ENCODE data around the gene STOML2.

The STOML2 gene

DNA sequence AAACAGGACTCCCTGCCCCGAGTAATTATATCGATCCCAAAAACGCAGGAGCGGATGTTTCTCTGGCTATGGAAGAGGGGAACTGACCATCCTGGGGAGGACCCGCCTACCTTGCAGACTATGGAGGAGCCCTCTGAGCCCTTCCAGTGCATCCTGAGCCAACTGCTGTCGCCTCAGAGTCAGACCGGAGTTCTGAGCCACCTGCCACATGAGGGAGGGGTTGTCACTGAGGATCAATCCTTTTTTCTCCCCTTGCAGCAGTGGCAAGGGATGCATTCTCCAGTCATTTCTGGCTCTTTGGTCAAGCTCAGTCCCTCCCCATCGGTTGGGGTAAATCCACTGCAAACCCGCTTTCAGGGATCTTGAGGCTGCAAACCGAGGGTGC is 23.9 kb downstream of the STOML2 start:
- Histone ChIP-seq H2AFZ (ENCODE audit: low read depth, low read length, severe bottlenecking) (peak overlapping the region; percentile 94), H4K20me1 (ENCODE audit: low read depth, low read length) (no peaks in the 10 kb centered on the region), H3K9ac (ENCODE audit: low read length) (peak overlapping the region; percentile 80), H3K4me3 (ENCODE audit: insufficient read depth, low read length, poor library complexity, severe bottlenecking) (peak overlapping the region; percentile 78), H3K27me3 (ENCODE audit: low read length) (no peaks in the 10 kb centered on the region), H3K9me3 (ENCODE audit: insufficient read depth, low read length) (no peaks in the 10 kb centered on the region), H3K27ac (ENCODE audit: low read depth, low read length) (peak overlapping the region; percentile 81), H3K4me2 (ENCODE audit: low read depth, low read length, poor library complexity, severe bottlenecking) (peak overlapping the region; percentile 91), H3K9me2 (replicated peaks; ENCODE audit: insufficient read depth, low read length) (no peaks in the 10 kb centered on the region), H3K36me3 (ENCODE audit: low read length) (no peaks in the 10 kb centered on the region), H3F3A (ENCODE audit: insufficient read depth) (0 out of 2 replicates have a peak, but pooled peaks cover 6% of the 10 kb centered on the region), H3K79me2 (ENCODE audit: insufficient read depth, low read length) (peaks cover 23% of the 10 kb centered on the region)
- TF ChIP-seq EZH2phosphoT487 (conservative IDR thresholded peaks at IDR 0.05; ENCODE audit: low read length), result no peak
- TF ChIP-seq, protein P1, sequence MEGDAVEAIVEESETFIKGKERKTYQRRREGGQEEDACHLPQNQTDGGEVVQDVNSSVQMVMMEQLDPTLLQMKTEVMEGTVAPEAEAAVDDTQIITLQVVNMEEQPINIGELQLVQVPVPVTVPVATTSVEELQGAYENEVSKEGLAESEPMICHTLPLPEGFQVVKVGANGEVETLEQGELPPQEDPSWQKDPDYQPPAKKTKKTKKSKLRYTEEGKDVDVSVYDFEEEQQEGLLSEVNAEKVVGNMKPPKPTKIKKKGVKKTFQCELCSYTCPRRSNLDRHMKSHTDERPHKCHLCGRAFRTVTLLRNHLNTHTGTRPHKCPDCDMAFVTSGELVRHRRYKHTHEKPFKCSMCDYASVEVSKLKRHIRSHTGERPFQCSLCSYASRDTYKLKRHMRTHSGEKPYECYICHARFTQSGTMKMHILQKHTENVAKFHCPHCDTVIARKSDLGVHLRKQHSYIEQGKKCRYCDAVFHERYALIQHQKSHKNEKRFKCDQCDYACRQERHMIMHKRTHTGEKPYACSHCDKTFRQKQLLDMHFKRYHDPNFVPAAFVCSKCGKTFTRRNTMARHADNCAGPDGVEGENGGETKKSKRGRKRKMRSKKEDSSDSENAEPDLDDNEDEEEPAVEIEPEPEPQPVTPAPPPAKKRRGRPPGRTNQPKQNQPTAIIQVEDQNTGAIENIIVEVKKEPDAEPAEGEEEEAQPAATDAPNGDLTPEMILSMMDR (IDR thresholded peaks at IDR 0.05; ENCODE audit: insufficient read depth, low read length, poor library complexity, severe bottlenecking), result no peak

DNA sequence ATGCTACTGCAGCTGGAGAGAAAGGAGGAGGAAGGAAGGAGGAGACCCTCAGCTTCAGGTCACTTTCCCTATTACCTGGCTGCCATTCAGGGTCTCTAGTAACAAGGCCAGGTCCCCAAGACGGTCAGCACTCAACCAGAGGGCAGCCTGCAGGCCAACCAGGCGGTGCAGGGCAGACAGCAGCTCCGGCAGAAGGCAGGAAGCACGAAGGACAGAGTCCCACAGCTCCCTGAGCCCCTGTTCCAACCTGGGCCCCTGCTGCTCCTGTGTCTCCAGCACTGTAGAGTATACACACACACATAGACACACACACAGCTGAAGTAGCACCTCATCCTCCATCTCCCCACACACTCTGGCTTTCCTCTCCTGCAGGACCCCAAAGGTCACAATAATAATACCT is 24.9 kb downstream of the STOML2 start:
- Histone ChIP-seq H3K27ac (ENCODE audit: low read depth, low read length) (peak overlapping the region; percentile 81; the same call in 1 of the 2 replicates), H3K79me2 (ENCODE audit: insufficient read depth, low read length) (peaks cover 23% of the 10 kb centered on the region), H3K36me3 (ENCODE audit: low read length) (no peaks in the 10 kb centered on the region), H3K4me2 (ENCODE audit: low read depth, low read length, poor library complexity, severe bottlenecking) (peak overlapping the region; percentile 91), H3K9me3 (ENCODE audit: insufficient read depth, low read length) (no peaks in the 10 kb centered on the region), H3K4me3 (ENCODE audit: insufficient read depth, low read length, poor library complexity, severe bottlenecking) (peak overlapping the region; percentile 78), H3F3A (ENCODE audit: insufficient read depth) (peaks cover 14% of the 10 kb centered on the region), H4K20me1 (ENCODE audit: low read depth, low read length) (no peaks in the 10 kb centered on the region), H3K27me3 (ENCODE audit: low read length) (no peaks in the 10 kb centered on the region), H3K9me2 (replicated peaks; ENCODE audit: insufficient read depth, low read length) (no peaks in the 10 kb centered on the region), H3K9ac (ENCODE audit: low read length) (peak overlapping the region; percentile 80), H2AFZ (ENCODE audit: low read depth, low read length, severe bottlenecking) (no peak overlapping the region)
- TF ChIP-seq, protein P1 (IDR thresholded peaks at IDR 0.05; ENCODE audit: insufficient read depth, low read length, poor library complexity, severe bottlenecking), result no peak
- TF ChIP-seq EZH2phosphoT487 (conservative IDR thresholded peaks at IDR 0.05; ENCODE audit: low read length), result no peak

DNA sequence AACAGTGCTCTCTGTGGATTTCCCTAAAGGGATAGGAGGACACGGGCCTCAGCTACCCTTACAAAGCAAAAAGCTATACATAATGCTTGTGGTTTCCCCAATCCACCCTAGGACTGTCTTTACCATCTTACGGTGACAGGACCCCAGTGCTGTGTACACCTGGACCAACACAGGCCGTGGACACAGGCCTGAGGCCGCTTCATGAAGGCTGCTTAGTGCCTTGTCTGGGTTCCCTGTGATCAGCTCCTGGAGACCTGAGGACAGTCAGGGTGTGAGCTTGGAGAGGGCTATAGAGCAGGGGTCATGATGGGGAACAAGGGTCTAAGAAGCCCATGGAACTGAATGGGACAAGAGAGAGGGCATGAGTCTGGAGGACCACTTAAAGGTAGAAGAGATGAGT is 26.1 kb downstream of the STOML2 start:
- H3K27ac ChIP-seq (ENCODE audit: low read depth, low read length), result no peak overlapping the region
- H3K36me3 ChIP-seq (ENCODE audit: low read length), result no peaks in the 10 kb centered on the region
- H3K9ac ChIP-seq (ENCODE audit: low read length), result no peak overlapping the region
- no peak overlapping the region for H2AFZ ChIP-seq (ENCODE audit: low read depth, low read length, severe bottlenecking)
- peaks cover 23% of the 10 kb centered on the region for H3K79me2 ChIP-seq (ENCODE audit: insufficient read depth, low read length)
- H3F3A ChIP-seq (ENCODE audit: insufficient read depth), result peaks cover 16% of the 10 kb centered on the region
- H3K4me3 ChIP-seq (ENCODE audit: insufficient read depth, low read length, poor library complexity, severe bottlenecking), result no peak overlapping the region
- no peaks in the 10 kb centered on the region for H3K9me2 ChIP-seq (replicated peaks; ENCODE audit: insufficient read depth, low read length)
- no peaks in the 10 kb centered on the region for H3K9me3 ChIP-seq (ENCODE audit: insufficient read depth, low read length)
- H3K27me3 ChIP-seq (ENCODE audit: low read length), result no peaks in the 10 kb centered on the region
- no peak overlapping the region for H3K4me2 ChIP-seq (ENCODE audit: low read depth, low read length, poor library complexity, severe bottlenecking)
- TF ChIP-seq EZH2phosphoT487 (conservative IDR thresholded peaks at IDR 0.05; ENCODE audit: low read length), result no peak
- TF ChIP-seq, protein P1 (IDR thresholded peaks at IDR 0.05; ENCODE audit: insufficient read depth, low read length, poor library complexity, severe bottlenecking), result no peak
- no peaks in the 10 kb centered on the region for H4K20me1 ChIP-seq (ENCODE audit: low read depth, low read length)
